AG04450 (cell line): ENCODE results near the gene DGAT2. TPM values are rescaled to one million over a fixed set of nuclear protein-coding genes. Genes with fewer than 3 reads are reported as not detected.

Source experiments
- CTCF ChIA-PET: fragments of 300-600, 350-600 bp; formaldehyde crosslinking; extraction: SDS; loops from one replicate; lab custom pipeline; 2022; ENCODE audit warnings: antibody characterized with exemption, inconsistent platforms; lab: Charles Lee
- POLR2A ChIA-PET: fragments of 350-600 bp; formaldehyde crosslinking; extraction: SDS; loops from one replicate; lab custom pipeline; 2021; ENCODE audit warnings: antibody characterized with exemption, inconsistent platforms; lab: Yijun Ruan, JAX
- DNase-seq: peaks from one replicate; pipeline ENCODE4 v3.0.0-alpha.2; 2011; ENCODE audit warnings: low read depth, low spot score
- H3K27ac ChIP-seq: one replicate; pipeline ENCODE4 v1.5.1; 2012; ENCODE audit warnings: low read depth, low read length, control low read depth
- H3K27me3 ChIP-seq: one replicate; pipeline ENCODE4 v1.6.0; 2012; ENCODE audit warnings: low read length; ENCODE audit not compliant: control insufficient read depth, insufficient read depth
- H3K4me3 ChIP-seq: 2 replicates; pipeline ENCODE4 v1.5.1; 2011; ENCODE audit warnings: mild to moderate bottlenecking, low read depth, low read length, control low read depth
- H3K9me3 ChIP-seq: 2 replicates; pipeline ENCODE4 v1.5.1; 2012; ENCODE audit warnings: low read length; ENCODE audit not compliant: control insufficient read depth, insufficient read depth
- CTCF ChIP-seq: IDR thresholded peaks from 2 replicates; pipeline ENCODE4 v1.5.1; 2011; ENCODE audit warnings: low read depth, low read length, control low read depth, inconsistent platforms
- polyA plus RNA-seq: library from polyadenylated mRNA; depleted of rRNA; stranded (reverse); fragments of >200 nt; gene quantifications from 2 replicates; pipeline ENCODE4 v1.2.3, GENCODE V29; 2011

The DGAT2 gene
- polyA plus RNA-seq, 1 experiment = 0.56 TPM

- TF ChIP-seq CTCF = no peak
- Histone ChIP-seq H3K27ac (no peak overlapping the region), H3K9me3 (no peaks in the 10 kb centered on the region), H3K4me3 (no peak overlapping the region), H3K27me3 (peaks cover 25% of the 10 kb centered on the region)
- DNase-seq = no peak
- POLR2A ChIA-PET = no interaction called here
- CTCF ChIA-PET = no interaction called here
Observed at GRCh38 chr11:75795276-75796090, 26.9 kb downstream of the DGAT2 start.

GRCh38 chr11:75796091-75796435, 27.5 kb downstream of the DGAT2 start:
- Histone ChIP-seq H3K27ac (no peak overlapping the region), H3K27me3 (peaks cover 24% of the 10 kb centered on the region), H3K9me3 (no peaks in the 10 kb centered on the region), H3K4me3 (no peak overlapping the region)
- DNase-seq = no peak
- no peak for TF ChIP-seq CTCF
- ChIA-PET CTCF (no interaction called here), POLR2A (no interaction called here)

DNA sequence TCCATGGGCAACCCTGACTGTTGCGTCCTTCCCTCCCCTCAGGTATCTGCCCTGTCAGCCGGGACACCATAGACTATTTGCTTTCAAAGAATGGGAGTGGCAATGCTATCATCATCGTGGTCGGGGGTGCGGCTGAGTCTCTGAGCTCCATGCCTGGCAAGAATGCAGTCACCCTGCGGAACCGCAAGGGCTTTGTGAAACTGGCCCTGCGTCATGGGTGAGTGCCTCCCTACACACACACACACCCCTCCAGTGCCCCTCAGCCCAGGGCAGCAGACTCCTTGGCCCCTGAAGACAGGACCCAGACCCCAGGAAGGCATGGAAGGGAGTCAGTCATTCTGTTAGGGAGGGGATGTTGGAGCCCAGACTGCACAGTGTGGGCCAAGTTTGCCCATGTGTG, 28.5 kb downstream of the DGAT2 start:
- TF ChIP-seq CTCF = no peak
- ChIA-PET CTCF (no interaction called here), POLR2A (no interaction called here)
- Histone ChIP-seq H3K27me3 (peaks cover 16% of the 10 kb centered on the region), H3K4me3 (no peak overlapping the region), H3K27ac (no peak overlapping the region), H3K9me3 (no peaks in the 10 kb centered on the region)
- DNase-seq = no peak

GRCh38 chr11:75797792-75798191, 29.2 kb downstream of the DGAT2 start:
- Histone ChIP-seq H3K27ac (no peak overlapping the region), H3K27me3 (peaks cover 15% of the 10 kb centered on the region), H3K4me3 (no peak overlapping the region), H3K9me3 (no peaks in the 10 kb centered on the region)
- POLR2A ChIA-PET = no interaction called here
- CTCF ChIA-PET = no interaction called here
- no peak for DNase-seq
- TF ChIP-seq CTCF = no peak

DNA sequence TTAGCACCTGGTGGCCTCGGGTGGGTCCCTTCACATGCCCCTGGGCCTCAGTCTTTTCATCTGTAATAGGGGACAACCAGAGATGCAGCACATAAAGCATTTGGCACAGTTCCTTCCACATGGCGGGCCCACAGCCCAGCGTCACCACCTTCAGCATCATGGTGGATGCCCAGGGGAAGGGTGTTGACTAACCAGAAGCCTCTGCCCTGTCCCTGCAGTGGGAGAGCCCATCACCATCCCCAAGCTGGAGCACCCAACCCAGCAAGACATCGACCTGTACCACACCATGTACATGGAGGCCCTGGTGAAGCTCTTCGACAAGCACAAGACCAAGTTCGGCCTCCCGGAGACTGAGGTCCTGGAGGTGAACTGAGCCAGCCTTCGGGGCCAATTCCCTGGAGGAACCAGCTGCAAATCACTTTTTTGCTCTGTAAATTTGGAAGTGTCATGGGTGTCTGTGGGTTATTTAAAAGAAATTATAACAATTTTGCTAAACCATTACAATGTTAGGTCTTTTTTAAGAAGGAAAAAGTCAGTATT, 31.6 kb downstream of the DGAT2 start:
- Histone ChIP-seq H3K4me3 (no peak overlapping the region), H3K27ac (no peak overlapping the region), H3K27me3 (peaks cover 1% of the 10 kb centered on the region), H3K9me3 (no peaks in the 10 kb centered on the region)
- no peak for DNase-seq
- ChIA-PET CTCF (interaction anchor here (0.7 kb wide), 1 partner anchor 67 kb away, joined by 3 read pairs; no protein-coding TSS in a partner anchor), POLR2A (no interaction called here)
- no peak for TF ChIP-seq CTCF
